Loucy (cell line): ENCODE results near the gene INTS1.

Source experiments
- H2AFZ ChIP-seq: fragments of 200-600 bp; sonication (generic); 2 replicates; pipeline ENCODE4 v1.6.0; 2016; ENCODE audit warnings: antibody characterized with exemption, mild to moderate bottlenecking, low read length, moderate library complexity
- H3F3A ChIP-seq: fragments of 200-600 bp; 2 replicates; pipeline ENCODE4 v1.6.0; 2016; ENCODE audit warnings: antibody characterized with exemption, low read depth, mild to moderate bottlenecking
- H3K27me3 ChIP-seq: fragments of 200-600 bp; sonication (generic); 2 replicates; pipeline ENCODE4 v1.6.1; 2014; ENCODE audit warnings: low read length, mild to moderate bottlenecking; ENCODE audit not compliant: insufficient read depth, poor library complexity, severe bottlenecking
- H3K36me3 ChIP-seq: fragments of 200-600 bp; sonication (generic); 2 replicates; pipeline ENCODE4 v1.6.1; 2016; ENCODE audit warnings: low read length; ENCODE audit not compliant: insufficient read depth
- H3K4me1 ChIP-seq: fragments of 200-600 bp; sonication (generic); 2 replicates; pipeline ENCODE4 v1.5.1; 2014; ENCODE audit warnings: low read length, mild to moderate bottlenecking; ENCODE audit not compliant: insufficient read depth, poor library complexity, severe bottlenecking
- H3K4me2 ChIP-seq: fragments of 200-600 bp; sonication (generic); 2 replicates; pipeline ENCODE4 v1.6.0; 2014; ENCODE audit warnings: antibody characterized with exemption, low read length, low read depth, mild to moderate bottlenecking; ENCODE audit not compliant: poor library complexity, severe bottlenecking
- H3K4me3 ChIP-seq: fragments of 200-600 bp; sonication (generic); 2 replicates; pipeline ENCODE4 v1.5.1; 2014; ENCODE audit warnings: low read length, mild to moderate bottlenecking, mixed read lengths; ENCODE audit not compliant: poor library complexity, severe bottlenecking
- H3K79me2 ChIP-seq: fragments of 200-600 bp; sonication (generic); 2 replicates; pipeline ENCODE4 v1.6.1; 2014; ENCODE audit warnings: low read length; ENCODE audit not compliant: insufficient read depth
- H3K9ac ChIP-seq: fragments of 200-600 bp; sonication (generic); 2 replicates; pipeline ENCODE4 v1.6.0; 2014; ENCODE audit warnings: mild to moderate bottlenecking, low read depth, low read length, moderate library complexity; ENCODE audit not compliant: poor library complexity, severe bottlenecking
- H3K9me2 ChIP-seq: fragments of 200-600 bp; sonication (generic); replicated peaks from 2 replicates; pipeline ENCODE4 v1.6.1; 2016; ENCODE audit warnings: low read depth, low read length, mixed read lengths
- H3K9me3 ChIP-seq: fragments of 200-600 bp; sonication (generic); 2 replicates; pipeline ENCODE4 v1.6.1; 2014; ENCODE audit warnings: mild to moderate bottlenecking, antibody characterized with exemption, low read length, low read depth; ENCODE audit not compliant: insufficient read depth
- H4K20me1 ChIP-seq: fragments of 200-600 bp; sonication (generic); 2 replicates; pipeline ENCODE4 v1.6.0; 2014; ENCODE audit warnings: antibody characterized with exemption, low read length, mild to moderate bottlenecking; ENCODE audit not compliant: insufficient read depth, poor library complexity, severe bottlenecking
- CTCF ChIP-seq: fragments of 200-600 bp; sonication (generic); conservative IDR thresholded peaks from 2 replicates; pipeline ENCODE4 v1.5.1; 2014; ENCODE audit warnings: mild to moderate bottlenecking, antibody characterized with exemption, low read length
- EZH2phosphoT487 ChIP-seq: fragments of 200-600 bp; IDR thresholded peaks from 2 replicates; pipeline ENCODE4 v1.6.1; 2018; ENCODE audit warnings: antibody characterized with exemption, mild to moderate bottlenecking, moderate library complexity, borderline replicate concordance

INTS1 gene

GRCh38 chr7:1431226-1431625, 73.0 kb downstream of the INTS1 start:
- Histone ChIP-seq H3K36me3 (no peaks in the 10 kb centered on the region), H3K4me3 (no peak overlapping the region), H3K79me2 (no peaks in the 10 kb centered on the region), H3K4me2 (no peak overlapping the region), H3F3A (no peaks in the 10 kb centered on the region), H3K4me1 (no peaks in the 10 kb centered on the region), H3K9ac (no peak overlapping the region), H3K9me3 (no peaks in the 10 kb centered on the region), H3K27me3 (no peaks in the 10 kb centered on the region), H2AFZ (no peak overlapping the region), H4K20me1 (no peaks in the 10 kb centered on the region), H3K9me2 (no peaks in the 10 kb centered on the region)
- TF ChIP-seq EZH2phosphoT487 (no peak), CTCF (no peak)

GRCh38 chr7:1430056-1430845, 73.9 kb downstream of the INTS1 start:
- Histone ChIP-seq H3K4me1 (no peaks in the 10 kb centered on the region), H3K9ac (no peak overlapping the region), H3K4me3 (no peak overlapping the region), H4K20me1 (no peaks in the 10 kb centered on the region), H3K9me2 (no peaks in the 10 kb centered on the region), H3K9me3 (no peaks in the 10 kb centered on the region), H3K4me2 (no peak overlapping the region), H3K36me3 (no peaks in the 10 kb centered on the region), H3K79me2 (no peaks in the 10 kb centered on the region), H2AFZ (no peak overlapping the region), H3K27me3 (no peaks in the 10 kb centered on the region), H3F3A (no peaks in the 10 kb centered on the region)
- TF ChIP-seq CTCF = no peak
- no peak for TF ChIP-seq EZH2phosphoT487

GRCh38 chr7:1428941-1429501, 75.2 kb downstream of the INTS1 start:
- Histone ChIP-seq H3K4me3 (no peak overlapping the region), H3K9me3 (no peaks in the 10 kb centered on the region), H3K79me2 (no peaks in the 10 kb centered on the region), H2AFZ (no peak overlapping the region), H3K27me3 (no peaks in the 10 kb centered on the region), H3K4me2 (no peak overlapping the region), H3F3A (no peaks in the 10 kb centered on the region), H3K9ac (no peak overlapping the region), H4K20me1 (no peaks in the 10 kb centered on the region), H3K4me1 (no peaks in the 10 kb centered on the region), H3K36me3 (no peaks in the 10 kb centered on the region), H3K9me2 (no peaks in the 10 kb centered on the region)
- no peak for TF ChIP-seq EZH2phosphoT487
- no peak for TF ChIP-seq CTCF
